DMS79 treated with DMSO at 0.1 percent for 48 hours (cell line): ENCODE data around the gene TMEM44.
"Not testable (repeated sequence)": the region's sequence is repeated elsewhere in the genome, so short reads cannot be mapped to it uniquely, and the experiment has no call there.

Source experiments
- DNase-seq: peaks from one replicate; lab custom pipeline; 2025; lab: John Stamatoyannopoulos, UW

The TMEM44 gene

DNA sequence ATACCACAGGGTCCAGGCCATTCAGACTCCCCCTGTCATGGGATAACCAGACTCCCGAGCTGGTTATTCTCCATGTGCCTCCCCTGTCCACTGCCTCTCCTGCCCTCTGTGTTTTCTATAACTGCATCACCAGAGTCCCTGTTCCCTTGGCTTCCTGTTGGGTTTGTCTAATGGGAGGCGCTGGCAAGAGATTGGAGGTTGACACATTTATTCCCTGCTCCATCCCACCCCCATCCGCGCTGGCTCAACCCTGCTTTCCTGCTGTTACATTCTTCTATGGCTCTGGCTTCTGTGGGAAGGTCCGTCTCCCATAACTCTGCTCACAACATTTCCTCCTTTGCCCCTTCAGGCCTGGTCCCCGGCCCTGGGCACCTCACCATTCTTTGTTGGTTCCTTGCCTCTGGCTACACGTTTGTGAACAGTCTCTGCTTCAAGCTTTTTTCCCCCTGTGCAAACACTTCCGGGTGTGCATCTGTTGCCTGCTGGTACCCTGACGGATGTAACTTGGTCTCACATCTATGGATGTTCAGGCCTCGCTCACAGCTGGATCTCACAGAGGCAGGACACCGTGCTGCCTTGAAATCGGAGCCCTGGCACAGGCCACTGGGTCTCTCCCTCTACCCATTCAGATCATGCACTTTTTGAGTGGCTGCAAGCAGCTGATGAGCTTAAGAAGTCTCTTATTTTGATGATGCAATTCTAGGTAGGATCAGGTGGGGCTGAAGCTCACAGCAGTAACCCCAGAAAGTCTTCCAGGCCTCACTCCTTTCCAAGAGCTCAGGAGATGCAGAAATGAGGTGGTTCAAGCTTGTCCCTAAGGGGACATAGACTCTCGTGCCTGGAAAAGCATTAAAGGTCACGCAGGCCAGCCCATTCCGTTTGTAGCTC, 77.8 kb downstream of the TMEM44 start:
- no peak for DNase-seq

DNA sequence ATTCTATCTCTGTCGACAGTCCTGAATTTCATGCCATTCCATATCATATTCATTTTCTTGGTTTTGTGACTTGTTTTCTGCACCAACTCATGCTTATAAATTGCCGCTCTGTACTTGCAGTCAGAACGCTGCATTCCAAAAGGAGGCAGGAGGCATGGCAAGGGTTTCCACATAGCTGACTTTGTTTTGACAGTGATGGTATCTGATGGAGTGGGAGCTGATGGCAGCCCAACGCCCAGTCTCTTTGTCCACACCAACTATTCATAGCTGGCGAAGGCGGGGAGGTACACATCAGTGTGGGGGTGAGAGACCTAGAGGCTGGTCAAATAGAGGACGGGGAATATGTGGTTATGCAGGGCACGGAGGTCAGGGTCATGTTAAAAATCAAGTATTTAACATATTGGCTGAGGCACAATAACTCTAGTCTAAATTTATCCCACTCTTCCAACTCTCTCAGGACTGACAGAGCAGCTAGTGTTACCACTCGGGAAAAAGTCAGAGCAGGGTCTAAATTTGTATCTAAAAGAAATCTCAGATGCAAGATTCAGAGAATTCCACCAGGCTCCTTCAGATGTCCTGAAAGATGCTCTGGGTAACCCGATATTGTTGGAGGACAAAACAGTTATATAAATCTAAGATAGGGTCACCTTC, 78.6 kb downstream of the TMEM44 start:
- DNase-seq = no peak

DNA sequence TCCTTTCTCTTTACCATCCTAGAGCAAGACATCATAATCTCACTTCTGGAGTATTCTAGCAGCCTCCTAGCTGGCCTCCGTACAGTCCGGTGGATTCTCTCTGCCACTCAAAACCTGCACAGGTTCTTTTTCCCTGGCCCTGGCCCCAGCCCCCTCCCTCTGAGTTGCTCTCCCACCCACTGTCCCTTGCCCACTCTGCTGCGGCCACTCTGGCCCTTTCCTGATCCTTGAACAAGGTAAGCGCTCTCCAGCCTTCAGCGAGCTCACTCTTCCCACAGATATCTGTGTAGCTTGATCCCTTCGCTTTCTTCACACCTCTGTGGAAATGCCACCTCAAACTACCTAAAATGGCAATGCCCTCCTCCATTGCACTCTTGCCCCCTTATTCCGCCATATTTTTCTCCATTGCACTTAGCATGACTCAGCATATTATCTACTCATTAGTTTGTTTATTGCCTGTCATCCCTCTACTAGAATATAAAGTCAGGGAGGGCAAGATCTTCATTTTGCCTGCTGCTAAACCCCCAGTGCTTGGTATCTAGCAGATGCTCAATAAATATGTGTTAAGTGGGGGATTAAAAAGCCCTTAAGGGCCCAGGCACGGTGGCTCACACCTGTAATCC, 80.8 kb downstream of the TMEM44 start:
- DNase-seq = no peak

DNA sequence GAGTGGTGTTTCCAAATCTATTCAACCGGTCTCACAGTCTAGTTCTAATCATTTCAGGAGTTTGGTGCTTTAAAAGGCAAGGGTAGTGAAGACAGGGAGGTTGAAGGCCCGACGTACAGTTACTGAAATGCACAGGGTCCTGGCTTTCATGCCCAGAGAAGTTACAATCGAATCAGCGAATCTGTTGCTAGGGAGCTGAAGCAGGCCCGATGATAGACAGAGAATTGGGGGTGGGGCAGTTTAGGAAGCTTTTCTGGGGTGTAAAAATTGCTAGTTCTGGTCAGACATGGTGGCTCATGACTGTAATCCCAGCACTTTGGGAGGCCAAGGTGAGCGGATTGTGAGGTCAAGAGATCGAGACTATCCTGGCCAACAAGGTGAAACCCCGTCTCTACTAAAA, 83.4 kb downstream of the TMEM44 start:
- DNase-seq = no peak

DNA sequence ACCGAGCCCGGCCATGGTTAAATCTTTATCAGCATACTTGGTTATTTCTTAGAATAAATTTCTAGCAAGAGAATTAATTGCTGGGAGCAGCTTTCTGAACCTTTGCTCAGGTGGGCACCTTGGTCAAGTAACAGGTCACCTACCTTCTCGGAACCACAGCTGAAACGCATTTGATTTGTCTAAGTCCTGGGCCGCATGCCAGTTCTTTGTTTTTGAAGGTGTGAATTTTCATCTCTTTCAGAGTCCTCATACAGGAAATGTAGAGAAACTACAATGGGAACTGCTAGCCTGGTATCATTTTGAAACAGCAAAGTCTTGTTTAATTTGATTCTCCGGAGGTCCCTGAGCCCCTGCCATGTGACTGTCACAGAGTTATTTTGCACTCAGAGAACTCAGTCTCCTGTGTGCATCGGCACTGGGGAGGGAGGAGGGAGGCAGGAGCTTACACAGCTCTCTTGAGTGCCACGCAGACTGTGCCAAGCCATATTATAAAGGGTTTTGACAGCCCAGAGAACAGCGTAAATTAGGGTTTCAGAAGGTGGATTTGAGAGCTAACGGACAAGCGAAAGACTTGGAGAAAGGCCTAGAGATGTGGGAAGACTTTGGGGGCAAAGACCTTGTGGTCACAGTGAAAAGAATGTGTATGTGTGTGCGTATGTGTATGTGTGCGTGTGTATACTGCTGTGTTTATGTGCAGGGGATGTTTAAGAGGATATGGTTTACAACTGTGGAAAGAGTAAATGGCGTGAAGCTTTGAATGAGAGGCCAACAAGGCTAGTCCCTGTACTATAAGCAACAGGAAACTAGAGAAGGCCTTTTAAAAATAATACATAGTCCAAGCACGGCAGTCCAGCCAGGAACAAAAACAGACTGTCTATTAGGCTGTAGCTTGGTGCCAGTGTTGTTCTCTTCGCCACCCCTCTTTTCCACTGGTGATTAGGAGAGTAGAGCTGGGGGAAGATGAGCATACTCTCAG, 84.6 kb downstream of the TMEM44 start:
- DNase-seq = peak; percentile 10

DNA sequence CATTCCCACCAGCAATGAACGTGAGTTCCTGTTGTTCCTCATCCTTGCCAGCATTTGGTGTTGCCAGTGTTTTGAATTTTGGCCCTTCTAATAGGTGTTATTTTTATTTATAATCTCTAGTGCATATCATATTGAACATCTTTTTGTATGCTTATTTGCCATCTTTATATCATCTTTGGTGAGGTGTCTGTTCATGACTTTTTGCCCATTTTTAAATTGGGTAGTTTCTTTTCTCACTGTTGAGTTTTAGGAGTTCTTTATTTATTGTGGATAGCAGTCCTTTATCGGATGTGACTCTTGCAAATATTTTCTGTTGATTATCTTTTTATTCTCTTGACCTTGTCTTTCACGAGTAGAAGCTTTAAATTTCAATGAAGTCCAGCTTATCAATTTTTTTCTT, 86.2 kb downstream of the TMEM44 start:
- DNase-seq = no peak

DNA sequence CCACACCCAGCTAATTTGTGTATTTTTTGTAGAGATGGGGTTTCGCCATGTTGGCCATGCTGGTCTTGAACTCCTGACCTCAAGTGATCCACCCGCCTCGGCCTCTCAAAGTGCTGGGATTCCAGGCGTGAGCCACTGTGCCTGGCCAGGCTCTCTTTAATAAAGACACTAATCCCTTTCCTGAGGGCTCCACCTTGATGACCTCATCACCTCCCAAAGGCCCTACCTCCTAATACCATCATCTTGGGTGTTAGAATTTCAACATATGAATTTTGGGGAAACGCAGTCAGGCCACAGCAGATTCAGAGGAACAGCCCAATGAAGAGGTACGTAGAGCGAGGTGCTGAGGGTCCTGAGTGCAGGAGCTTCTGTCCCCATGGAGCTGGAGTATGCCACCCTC, 87.7 kb downstream of the TMEM44 start:
- DNase-seq = not testable (repeated sequence)

DNA sequence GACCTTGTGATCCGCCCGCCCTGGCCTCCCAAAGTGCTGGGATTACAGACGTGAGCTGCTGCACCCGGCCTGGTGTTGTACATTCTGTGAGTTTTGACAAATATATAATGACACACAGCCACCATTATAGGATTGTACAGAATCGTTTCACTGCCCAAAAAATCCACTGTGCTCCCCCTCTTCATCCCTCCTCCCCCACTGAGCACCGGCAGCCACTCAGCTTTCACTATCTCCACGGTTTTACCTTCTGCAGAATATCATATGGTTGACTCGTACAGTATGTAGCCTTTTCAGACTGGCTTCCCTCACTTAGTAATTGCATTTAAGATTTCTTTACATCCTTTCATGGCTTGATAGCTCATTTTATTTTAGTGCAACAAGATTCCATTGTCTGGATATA, 89.7 kb downstream of the TMEM44 start:
- DNase-seq = no peak

DNA sequence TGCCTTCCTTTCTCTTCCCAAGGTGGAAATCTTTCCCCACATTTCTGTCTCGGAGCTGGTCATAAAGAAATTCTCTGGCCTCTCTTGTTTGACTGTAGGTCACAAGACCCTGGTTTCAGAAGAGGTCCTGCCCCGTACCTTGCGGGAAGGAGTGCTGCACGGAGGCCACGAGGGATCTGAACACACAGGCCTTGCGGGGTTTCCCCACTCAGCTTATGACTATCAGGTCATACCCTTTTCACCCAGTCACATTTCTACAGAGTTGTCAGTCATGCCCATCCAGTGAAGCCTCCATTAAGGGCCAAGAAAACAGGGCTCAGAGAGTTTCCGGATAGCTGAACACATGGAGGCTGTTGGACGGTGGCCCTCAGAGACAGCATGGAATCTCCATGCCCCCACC, 91.7 kb downstream of the TMEM44 start:
- DNase-seq = no peak

DNA sequence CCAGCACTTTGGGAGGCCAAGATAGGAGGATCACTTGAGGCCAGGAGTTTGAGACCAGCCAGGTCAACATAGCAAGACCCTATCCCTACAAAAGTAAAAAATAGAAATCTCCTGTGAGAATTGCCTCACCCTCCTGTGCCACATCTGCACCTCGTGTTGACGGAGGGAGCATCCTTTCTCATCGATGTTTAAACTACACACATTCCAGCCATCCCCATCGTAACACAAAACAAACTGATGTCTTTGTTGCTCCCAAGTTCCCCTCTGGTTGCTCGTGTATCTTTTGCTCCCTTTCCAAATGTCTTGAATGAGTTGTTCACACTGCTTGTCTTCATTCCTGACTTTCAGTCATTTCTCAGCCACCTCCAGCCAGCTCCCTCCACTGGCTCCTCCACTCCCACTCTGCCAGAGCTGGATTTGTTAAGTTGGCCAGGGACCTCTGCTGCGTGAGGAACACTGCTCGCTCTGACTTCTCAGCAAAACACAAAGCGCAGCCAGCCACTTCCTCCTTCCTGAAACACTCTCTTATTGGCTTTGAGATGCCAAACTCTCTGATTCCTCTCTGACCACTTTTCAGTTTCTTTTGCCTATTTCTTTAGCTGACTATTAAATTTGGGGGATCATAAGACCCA, 92.8 kb downstream of the TMEM44 start:
- no peak for DNase-seq

GRCh38 chr3:194539498-194539897, 93.7 kb downstream of the TMEM44 start:
- DNase-seq = no peak

DNA sequence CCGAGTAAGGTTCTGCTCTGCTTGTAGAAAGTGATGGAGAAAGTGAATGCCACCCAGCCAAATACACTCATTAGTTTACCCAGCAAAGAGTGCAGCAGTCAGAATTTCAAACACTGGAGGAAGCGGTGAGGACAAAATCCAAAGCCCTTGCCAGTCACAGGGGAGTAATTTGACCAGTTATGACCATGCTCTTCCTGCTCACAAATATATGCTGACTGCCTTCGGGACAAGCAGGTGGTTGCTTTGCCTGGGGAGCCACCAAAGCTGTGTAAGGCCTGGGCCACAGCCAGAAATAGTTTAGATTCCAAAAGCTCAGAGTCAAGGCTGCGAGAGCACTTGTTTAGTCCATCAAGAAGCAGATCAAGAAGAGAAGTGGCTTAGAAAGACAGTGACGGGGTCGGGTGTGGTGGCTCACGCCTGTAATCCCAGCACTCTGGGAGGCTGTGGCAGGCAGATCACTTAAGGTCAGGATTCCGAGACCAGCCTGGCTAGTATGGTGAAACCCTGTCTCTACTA, 95.4 kb downstream of the TMEM44 start:
- peak; percentile 66 for DNase-seq
